GM18870 (cell line): ENCODE results near the gene DSCAML1.

Experiments
- ATAC-seq: cut with Tn5 transposase; IDR thresholded peaks from one replicate; pipeline ENCODE4 v1.9.1; 2021; ENCODE audit warnings: moderate library complexity; ENCODE audit not compliant: unreplicated experiment

DSCAML1 gene

DNA sequence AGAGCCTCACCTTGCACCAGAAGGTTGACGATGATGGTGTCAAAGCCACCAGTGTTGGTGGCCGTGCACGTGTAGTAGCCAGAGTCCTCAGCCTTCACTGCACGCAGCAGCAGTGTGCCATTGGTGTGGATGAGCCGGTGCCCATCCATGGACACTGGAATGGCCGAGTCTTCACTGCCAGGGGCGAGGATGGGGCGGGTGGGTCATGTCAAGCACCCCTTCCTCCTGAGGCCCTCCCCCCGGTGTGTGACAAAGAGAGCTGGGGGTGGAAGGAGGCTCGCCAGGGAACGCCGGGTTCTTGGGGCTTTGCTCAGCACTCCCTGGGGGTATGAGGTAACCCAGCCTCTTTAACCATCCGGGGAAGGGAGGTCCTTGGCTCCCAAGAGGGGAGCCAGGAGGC, 357.8 kb downstream of the DSCAML1 start:
- ATAC-seq: no peak

DNA sequence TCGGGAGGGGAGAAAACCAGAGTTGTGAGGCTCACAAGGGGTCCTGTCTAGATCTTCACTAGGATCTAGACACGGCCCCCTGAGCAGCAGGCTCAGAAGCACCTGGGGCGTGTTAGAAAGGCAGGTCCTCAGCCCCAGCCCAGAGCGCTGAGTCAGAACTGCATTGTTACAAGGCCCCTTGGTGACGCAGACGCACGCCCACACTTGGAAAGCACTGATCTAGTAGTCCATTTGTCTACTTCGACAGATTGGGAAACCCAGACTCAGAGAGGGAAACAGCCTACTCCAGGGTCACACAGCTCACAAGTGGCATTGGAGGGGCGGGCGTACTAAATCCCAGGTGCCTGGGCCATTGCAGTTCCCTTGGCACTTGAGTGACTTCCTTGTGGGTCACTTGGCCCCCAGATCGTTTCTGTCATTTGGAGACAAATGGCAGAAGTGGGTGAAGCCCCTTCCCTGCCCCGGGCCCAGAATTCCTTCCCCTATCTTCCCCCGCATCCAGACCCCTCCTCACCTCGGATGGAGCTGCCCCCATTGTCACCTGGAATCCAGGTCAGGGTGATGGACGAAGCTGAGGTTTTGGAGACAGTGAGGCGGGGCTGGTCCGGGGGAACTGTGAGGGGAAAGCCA, 358.5 kb downstream of the DSCAML1 start:
- ATAC-seq: no peak

DNA sequence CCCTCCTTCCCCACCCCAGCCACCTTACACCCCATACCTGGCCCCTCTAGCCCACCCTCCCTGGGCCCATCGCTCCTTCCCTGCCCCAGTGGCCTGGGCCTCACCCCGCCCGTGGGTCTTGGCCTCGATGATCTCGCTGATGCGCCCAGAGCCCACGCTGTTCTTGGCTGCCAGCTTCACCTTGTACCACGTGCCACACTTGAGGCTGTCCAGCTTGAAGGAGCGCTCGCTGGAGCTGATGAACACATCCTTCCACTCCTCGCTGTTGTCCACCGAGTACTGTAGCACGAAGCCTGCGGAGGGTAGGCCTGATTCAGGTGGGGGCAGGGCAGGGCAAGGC, 359.3 kb downstream of the DSCAML1 start:
- ATAC-seq: no peak

DNA sequence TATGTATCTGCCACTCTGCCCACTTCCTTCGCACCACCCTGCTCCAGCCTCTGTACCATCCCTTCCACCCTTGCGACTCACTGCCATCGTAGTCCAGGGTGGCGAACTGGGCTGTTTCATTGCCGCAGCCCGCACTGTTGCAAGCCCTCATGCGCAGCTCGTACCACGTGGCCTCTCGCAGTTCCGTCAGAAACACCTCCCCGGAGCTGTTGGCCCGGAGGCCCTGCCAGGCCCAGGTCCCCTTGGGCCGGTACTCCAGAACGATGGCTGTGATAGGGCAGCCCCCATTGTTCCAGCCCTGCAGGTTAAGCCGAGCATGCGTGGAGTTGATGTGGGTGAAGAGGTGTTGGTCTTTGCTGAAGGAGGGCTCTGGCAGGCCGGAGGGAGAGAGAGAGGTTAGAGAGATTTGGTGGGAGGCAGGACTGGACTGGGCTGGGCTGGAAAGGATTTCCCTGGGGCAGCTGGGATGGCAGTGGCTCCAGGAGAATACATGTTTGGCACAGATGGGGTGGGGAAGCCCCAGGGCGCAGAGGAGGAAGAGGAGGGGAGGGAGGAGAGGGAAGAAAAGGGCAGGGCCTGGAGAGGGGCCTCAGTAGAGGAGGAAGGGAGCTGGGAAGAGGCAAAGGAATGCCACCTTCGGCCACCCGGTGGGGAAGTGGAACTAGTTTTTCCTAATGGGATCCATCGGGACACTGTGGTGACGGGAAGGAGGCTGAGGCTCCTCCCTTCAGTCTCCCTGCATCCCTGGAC, 359.8 kb downstream of the DSCAML1 start:
- no peak for ATAC-seq

DNA sequence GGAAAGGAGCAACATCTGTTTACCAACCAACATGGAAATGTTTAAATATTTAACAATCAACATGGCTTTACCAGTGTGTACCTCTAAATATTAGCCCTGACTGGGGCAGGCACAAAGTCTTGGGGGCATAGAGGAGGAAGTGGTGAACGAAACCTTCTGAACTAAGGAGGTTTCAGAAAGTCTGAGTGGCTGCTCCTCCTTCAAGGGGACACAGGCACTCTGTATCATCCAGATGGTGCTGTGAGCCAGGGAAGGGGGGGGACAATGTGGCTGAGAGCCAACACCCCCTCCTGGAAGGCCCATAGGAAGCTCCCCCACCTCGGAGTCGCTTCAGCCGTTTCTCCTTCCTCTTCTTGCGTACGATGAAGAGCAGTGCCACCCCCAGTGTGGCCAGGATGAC, 361.7 kb downstream of the DSCAML1 start:
- no peak for ATAC-seq

DNA sequence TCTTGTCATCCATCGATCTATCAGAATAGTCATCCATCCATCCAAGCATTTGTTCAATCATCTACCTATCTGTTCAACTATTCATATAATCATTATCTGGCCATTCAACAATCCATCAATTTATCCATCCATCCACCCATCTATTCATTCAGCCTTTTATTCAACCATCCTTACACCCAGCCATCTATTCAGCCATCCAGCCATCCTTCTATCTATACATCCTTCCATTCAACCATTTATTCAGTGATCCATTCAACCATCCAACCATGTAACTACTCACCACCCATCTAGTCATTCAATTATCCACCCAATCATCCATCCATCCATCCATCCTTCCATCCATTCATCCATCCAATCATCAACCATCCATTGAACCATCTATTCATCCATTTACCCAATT, 362.5 kb downstream of the DSCAML1 start:
- no peak for ATAC-seq

DNA sequence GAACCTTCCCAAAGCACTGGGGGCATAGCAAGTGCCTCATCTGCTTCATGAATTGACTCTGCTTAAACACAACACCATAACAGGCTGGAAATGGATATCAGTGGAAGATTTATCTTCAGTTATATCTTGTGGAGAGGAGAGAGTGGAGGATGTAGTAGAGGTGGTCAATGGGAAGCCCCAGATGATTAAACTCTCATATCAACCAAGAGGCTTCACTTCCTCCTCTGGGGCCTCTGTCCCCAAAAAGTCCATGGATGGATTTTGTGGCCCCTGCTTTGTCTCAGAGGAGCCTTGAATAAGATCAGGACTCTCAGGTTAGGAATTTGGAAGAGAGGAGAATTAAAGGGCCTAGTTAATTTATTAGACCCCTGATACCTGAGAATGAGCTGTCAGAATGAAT, 363.3 kb downstream of the DSCAML1 start:
- ATAC-seq: no peak

DNA sequence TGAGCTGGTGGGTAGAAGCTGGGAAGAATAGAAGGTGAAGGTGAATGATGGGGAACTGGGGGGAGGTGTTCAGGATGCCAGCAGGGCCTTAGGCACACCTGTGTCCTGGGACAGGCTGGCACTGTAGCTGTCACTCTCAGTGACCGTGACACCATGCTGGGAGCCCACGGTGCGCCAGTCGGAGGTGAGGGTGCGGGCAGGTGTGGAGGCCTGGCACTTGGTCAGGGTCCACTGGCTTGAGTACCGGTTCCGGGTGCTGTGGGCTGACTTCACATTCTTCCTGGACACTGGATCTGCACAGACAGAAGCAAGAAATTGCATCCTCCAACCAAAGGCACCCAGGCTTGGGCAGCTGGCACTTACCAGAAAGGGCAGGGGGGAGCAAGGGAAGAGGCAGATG, 365.6 kb downstream of the DSCAML1 start:
- ATAC-seq: no peak

DNA sequence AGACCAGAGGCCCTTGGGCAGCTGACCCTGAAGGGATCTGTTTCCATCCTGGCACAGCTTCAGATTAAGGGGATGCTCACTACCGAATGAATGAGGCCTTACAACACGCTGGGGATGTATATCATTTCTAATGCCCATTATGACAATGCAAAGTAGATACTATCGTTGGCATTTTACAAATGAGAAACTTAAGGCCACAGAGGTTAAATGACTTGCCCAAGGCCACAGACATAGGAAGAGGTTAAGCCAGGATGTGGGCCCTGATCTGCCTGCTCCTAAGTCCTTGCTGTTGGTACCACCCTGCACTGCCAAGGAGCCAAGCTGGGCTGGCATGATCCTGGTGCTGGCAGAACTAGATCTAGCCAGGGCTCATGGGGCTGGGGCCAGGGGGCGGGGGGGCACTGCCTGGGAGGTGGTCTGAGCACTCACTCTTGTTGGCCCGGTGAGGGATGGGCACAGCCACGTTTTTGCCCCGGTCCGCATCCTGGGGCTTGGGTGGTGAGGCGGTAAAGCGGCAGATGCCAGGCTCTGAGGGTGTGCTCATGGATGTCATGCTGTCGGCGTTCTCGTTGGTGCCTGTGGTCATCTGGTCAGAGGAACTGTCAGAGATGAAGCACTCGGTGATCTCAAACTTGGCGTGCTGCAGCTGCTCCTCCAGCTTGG, 366.6 kb downstream of the DSCAML1 start:
- no peak for ATAC-seq

DNA sequence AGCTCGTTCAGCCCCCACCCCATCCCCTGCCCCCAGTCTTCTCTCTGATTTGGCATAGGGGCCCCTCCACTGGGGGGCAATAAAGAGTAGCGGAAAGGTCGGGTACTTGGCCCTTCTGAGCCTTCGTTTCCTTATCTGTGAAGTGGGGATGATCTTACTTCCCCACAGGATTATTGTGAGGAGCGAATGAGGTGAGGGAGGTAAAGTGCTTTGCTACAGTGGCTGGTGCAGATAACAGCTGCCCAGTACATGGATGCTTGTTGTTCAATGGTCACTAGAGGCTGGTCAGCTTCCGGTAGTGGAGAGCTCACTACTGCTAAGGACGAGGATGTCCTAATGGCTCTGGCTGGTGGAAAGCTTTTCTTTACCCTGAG, 368.2 kb downstream of the DSCAML1 start:
- no peak for ATAC-seq

DNA sequence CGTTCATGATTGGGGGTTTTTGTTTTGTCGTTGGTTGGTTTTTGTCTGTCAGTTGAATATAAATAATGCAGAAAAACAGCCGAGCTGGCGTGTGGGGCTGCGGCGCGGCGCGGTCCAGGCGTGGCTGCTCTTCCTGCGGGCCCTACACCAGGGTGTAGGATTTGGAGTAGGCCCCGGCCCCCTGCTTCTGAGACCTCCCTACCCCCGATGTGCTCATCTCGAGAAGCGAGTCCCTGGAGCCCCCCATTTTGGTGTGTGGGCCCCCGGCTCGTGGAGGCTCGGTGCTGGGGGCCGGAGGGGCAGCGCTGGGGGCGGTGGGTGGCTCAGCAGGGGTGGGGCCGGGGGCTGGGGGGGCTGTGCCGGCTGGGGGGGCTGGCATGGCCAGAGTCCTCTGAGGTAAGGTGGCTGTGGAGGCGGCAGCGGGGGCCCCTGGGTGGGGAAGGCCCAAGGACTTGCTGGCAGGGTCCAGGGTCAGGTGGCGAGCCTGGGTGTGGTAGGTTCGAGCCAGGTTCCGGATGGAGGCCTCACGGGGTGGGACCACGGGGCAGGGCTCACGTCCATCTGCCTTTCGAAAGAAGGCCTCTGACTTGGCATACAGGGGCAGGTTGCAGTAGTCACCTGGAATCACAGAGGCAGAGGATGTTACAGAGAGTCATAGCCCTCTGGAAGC, 368.7 kb downstream of the DSCAML1 start:
- no peak for ATAC-seq

DNA sequence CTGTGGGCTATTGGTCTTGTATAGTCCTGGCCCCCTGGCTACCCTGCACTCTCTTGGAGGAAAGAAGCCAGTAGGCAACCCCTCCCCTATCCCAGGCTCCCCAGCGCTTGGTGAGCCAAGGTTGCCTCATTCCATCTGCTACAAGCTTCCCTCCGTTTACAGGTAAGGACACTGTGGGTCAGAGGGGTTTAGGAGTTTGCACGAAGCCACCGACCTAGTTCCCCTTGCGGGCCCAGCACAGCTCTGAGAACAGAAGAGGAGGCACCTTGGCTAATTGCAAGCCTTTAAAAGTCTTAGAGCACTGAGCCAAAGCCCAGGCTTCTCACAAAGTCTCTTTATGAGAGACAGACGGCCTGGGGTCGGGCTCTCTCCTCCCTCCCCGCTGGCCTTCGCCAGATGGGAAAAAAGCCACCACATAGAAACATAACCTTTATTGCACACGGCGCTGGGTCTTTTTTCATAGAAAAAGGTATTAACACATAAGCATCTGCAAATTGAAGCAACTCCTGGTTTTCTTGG, 369.6 kb downstream of the DSCAML1 start:
- ATAC-seq: no peak

DNA sequence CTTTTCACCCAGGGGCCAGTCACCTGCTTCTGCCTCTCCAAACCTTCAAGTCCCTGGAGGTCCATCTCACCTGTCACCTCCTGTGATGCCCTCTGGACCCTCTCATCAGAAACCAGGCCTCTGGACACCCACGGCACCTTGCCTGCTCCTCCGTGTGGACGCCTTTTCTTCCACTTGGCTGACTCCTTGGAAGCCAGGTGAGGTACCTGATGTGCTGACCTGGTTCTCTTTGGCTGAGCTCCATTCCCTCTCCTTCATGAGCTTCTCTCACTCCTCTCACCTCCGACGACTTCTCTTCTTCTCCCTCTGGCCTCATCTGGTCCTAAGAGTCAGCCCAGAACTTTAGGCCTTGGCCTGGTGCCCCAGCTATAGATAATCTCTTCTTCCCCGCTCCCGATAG, 370.1 kb downstream of the DSCAML1 start:
- no peak for ATAC-seq

DNA sequence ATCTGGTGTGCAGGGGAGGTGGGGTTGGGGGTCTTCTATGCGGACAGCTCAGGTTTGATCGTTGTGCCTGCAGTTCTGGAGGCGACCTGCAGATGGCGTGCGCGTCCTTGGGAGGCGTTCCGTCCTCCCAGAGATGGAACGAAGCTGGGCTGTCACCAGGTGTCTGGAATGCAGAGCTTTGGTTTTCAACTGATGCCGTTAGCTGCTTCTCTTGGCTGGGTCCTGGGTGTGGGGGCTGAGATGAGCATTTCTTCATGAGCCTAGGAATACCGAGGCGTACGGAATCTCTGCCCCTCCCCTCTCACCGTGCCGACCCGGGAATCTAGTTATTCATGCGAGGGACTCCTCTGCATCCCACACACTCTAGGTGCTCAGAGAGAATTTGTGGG, 370.7 kb downstream of the DSCAML1 start:
- ATAC-seq: no peak

DNA sequence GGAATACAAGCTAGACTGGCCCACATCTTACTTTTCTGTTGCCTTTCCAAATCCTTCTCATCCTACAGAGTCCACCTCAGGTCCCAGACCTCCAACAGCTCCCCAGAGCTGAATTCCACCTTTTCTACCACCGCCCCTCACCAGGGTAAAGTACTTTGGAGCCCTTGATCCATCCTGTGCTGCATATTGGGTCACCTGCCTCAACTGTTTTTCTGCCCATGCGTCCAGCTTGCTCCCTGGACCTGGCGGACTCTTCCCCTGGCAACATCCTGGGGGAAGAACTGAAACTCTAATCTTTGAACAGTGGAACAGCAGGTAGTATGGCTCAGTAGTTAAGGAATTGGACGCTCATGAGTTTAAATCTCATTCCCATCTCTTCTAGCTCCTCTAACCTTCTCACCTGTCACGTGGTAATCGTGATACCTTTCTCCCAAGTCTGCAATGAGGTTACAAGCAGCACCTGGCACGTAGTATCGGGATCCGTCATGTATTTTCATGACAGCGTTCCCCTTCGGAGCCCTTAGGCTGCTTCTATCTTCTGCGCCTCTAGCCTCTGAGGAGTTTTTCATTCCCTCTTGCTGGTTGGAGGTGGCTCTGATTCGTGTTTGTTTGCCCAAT, 371.2 kb downstream of the DSCAML1 start:
- ATAC-seq: no peak

DNA sequence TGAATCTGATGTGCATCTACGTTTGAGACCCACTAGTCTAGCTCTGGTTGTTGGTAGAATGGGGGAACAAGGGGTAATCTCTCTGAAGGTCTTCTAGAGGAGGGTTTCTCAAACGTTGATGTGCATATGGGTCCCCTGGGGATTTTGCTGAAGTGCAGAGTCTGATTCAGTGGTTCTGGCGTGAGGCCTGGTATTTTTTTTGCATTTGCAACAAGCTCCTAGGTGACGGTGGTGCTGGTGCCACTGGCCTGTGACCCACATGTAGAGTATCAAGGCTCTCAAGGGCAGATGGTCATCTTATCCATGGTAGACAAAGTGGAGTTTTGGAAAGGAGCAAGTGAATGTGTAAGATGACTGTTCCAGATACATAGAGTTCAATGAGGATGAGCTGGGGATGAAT, 372.2 kb downstream of the DSCAML1 start:
- ATAC-seq: no peak

DNA sequence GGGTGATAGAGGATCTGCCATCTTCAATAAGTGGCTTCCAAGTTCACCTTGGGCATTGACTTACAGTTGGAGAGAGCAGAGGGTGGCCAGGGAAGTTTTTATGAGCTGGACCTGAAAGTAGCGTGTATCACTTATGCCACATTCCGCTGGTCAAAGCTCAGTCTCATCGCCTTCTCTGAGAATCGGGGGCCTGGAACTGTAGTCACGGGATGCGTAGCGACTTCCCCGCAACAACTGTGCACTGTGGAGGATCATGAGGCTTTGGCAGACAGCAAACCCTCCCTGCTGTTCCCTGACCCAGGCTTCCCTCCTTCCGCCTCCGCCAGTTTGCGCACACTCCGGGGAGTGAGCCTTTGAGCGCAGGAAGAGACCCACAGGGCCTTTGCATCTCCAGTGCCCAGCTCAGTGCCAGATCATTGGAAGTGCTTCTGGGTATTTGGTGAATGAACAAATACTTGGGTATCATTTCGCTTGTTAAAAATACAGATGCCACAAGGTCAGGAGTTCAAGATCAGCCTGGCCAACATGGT, 373.9 kb downstream of the DSCAML1 start:
- ATAC-seq: no peak

DNA sequence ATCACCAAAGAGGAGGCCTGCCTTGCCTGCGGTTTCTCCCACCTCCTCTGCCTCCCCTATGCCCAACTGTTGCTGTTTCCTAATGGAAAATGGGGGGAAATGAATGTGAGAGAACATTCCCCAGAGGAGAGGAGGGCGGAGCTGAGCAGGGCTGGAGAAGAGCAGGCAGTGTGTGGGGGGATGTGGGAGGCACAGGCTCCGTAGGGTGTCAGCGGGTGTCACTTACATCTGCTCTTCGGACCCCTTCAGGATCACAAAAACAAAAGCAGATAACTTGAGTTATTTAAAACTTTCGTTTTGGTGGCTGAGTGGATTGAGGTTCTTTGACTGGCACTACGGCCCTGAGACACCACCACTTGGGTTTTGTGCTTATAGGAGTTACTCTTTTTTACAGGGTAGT, 375.5 kb downstream of the DSCAML1 start:
- ATAC-seq: no peak

DNA sequence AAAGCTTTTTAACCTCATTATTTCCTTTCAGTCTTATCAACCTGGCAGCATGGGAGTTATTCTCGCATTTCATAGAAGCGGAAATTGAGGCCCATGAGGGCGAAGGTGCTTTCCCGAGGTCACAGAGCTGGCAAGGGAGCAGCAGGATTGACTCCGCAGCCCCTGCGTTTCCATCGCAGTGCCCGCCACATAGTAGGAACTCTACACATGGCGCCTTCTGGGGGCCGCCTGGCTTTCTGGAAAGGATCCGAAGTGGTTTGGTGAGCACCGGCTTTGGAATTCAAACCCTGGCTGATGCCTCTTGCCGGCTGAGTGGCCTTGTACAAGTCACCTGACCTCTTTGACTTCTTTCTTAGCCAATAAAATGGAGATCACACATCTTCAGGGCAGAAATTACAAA, 376.0 kb downstream of the DSCAML1 start:
- no peak for ATAC-seq

DNA sequence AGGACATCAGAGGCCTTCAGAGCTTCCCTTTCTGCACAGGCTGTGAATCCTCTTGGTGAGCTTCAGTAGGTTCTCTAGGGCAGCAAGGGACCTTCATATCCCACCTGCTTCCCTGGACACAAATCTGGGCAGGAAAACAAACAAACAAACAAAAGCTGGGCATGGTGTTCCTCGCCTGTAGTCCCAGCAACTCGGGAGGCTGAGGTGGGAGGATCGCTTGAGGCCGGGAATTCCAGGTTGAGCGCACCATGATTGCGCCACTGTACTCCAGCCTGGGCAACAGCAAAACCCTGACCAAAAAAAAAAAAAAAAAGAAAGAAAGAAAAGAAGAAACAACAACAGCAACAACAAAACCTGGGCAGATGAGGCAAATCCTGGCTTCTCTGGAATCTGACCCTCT, 376.4 kb downstream of the DSCAML1 start:
- ATAC-seq: no peak

DNA sequence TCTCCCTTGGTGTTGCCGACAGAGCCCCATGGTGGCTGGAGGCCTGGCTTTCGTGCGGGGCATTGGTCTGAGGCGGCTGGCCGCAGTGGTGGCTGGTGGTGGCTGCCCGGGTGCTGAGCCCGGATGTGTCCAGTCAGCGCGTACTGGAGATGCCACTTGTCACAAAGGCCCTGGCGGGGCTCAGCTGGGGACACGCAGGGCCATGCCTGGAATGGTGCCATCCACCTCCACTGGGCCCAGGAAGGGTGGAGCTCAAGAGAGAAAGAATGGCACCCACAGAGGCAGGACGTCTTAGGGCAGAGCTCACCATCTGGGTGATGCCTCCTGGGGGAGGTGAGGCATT, 376.9 kb downstream of the DSCAML1 start:
- ATAC-seq: no peak
